Activated naive CD4-positive, alpha-beta T cell treated with anti-CD3 and anti-CD28 coated beads for 36 hours (primary cell): ENCODE data around the gene CALHM3. TPM values are rescaled to one million over a fixed set of nuclear protein-coding genes. Genes with fewer than 3 reads are reported as not detected.
A peak's percentile ranks its signal among the peaks of the same experiment; 100 is the strongest.

Experiments
- CTCF ChIA-PET: fragments of 350-600 bp; sonication (Branson Sonifier 250); formaldehyde crosslinking; loops from one replicate; lab custom pipeline; 2021; ENCODE audit warnings: antibody characterized with exemption; lab: Charles Lee
- DNase-seq: peaks from one replicate; pipeline ENCODE4 v3.0.0-alpha.2; 2020
- H3K27ac Mint-ChIP-seq: one replicate; pipeline ENCODE4 v1.8.0; 2021; ENCODE audit warnings: mild to moderate bottlenecking, mixed read lengths
- H3K27me3 Mint-ChIP-seq: one replicate; pipeline ENCODE4 v1.8.0; 2021; ENCODE audit warnings: low read depth, mixed read lengths
- H3K36me3 Mint-ChIP-seq: one replicate; pipeline ENCODE4 v1.8.0; 2021; ENCODE audit warnings: low read depth, mixed read lengths
- H3K4me1 Mint-ChIP-seq: one replicate; pipeline ENCODE4 v1.8.0; 2021; ENCODE audit warnings: low read depth, mixed read lengths
- H3K4me3 Mint-ChIP-seq: one replicate; pipeline ENCODE4 v1.8.0; 2021; ENCODE audit warnings: mild to moderate bottlenecking, moderate library complexity, mixed read lengths
- H3K9me3 Mint-ChIP-seq: one replicate; pipeline ENCODE4 v1.8.0; 2021; ENCODE audit warnings: mixed read lengths
- intact Hi-C: fragments of 100-400 bp; cut with micrococcal nuclease; formaldehyde crosslinking; loops from one replicate; pipeline ENCODE4 v1.15.1; 2023
- total RNA-seq, 2 experiments: library from RNA; stranded (reverse); gene quantifications; one replicate each; pipeline ENCODE4 v1.2.3, GENCODE V29; 2021

Gene CALHM3
- total RNA-seq, 2 experiments from 2014 or later: not detected

GRCh38 chr10:103451831-103452505, 27.1 kb downstream of the CALHM3 start, which contains the start of gene CALHM2:
CALHM2 (minus strand) TSS chr10:103452370; CDS start chr10:103449941, 2,429 bp downstream.
- CTCF ChIA-PET: interaction anchor here (0.6 to 1.4 kb wide), 8 partner anchors 25 to 483 kb away, joined by 3 to 4 read pairs (median 3); no protein-coding TSS in a partner anchor
- intact Hi-C loops: loop anchor here (1.0 to 2.0 kb wide), 3 partner anchors 19 to 55 kb away; partner anchors contain the start of genes ATP5MK and PDCD11

GRCh38 chr10:103451091-103451813, 27.8 kb downstream of the CALHM3 start:
- peak; percentile 67 for DNase-seq
- intact Hi-C loops: loop anchor here (2.0 kb wide), 1 partner anchor 54 kb away; the partner anchor contains the start of genes ATP5MK and PDCD11
- peak overlapping the region; percentile 36 for H3K27ac Mint-ChIP-seq
- H3K9me3 Mint-ChIP-seq: no peaks in the 10 kb centered on the region
- H3K36me3 Mint-ChIP-seq: peaks cover 10% of the 10 kb centered on the region
- peak overlapping the region; percentile 80 for H3K4me3 Mint-ChIP-seq
- CTCF ChIA-PET: interaction anchor here (0.6 to 1.4 kb wide), 6 partner anchors 32 to 482 kb away, joined by 3 to 4 read pairs (median 3); no protein-coding TSS in a partner anchor
- H3K4me1 Mint-ChIP-seq: peaks cover 35% of the 10 kb centered on the region
- no peaks in the 10 kb centered on the region for H3K27me3 Mint-ChIP-seq

More at GRCh38 chr10:103451831-103452505, 27.1 kb downstream of the CALHM3 start, which contains the start of gene CALHM2:
- Mint-ChIP-seq H3K9me3 (no peaks in the 10 kb centered on the region), H3K27ac (no peak within 1 kb of the TSS), H3K4me1 (peaks cover 35% of the 10 kb centered on the region), H3K36me3 (peaks cover 7% of the 10 kb centered on the region), H3K4me3 (peak within 1 kb of the TSS; percentile 80), H3K27me3 (no peaks in the 10 kb centered on the region)
- DNase-seq: peak; percentile 73

- Mint-ChIP-seq H3K27ac (no peak overlapping the region), H3K36me3 (peaks cover 13% of the 10 kb centered on the region), H3K4me3 (no peak overlapping the region), H3K9me3 (no peaks in the 10 kb centered on the region), H3K27me3 (no peaks in the 10 kb centered on the region), H3K4me1 (peaks cover 35% of the 10 kb centered on the region)
- DNase-seq: no peak
- CTCF ChIA-PET: no interaction called here
- intact Hi-C loops: loop anchor here (2.0 kb wide), 1 partner anchor 53 kb away; the partner anchor contains the start of genes ATP5MK and PDCD11
Observed at GRCh38 chr10:103450201-103450695, 28.8 kb downstream of the CALHM3 start.

- intact Hi-C loops: loop anchor here (2.0 kb wide), 1 partner anchor 53 kb away; the partner anchor contains the start of genes ATP5MK and PDCD11
- CTCF ChIA-PET: interaction anchor here (0.6 kb wide), 1 partner anchor 81 kb away, joined by 4 read pairs; no protein-coding TSS in a partner anchor
- H3K4me1 Mint-ChIP-seq: peaks cover 35% of the 10 kb centered on the region
Observed at GRCh38 chr10:103449208-103450144, 29.6 kb downstream of the CALHM3 start.

GRCh38 chr10:103448746-103449145, 30.3 kb downstream of the CALHM3 start:
- Mint-ChIP-seq H3K27ac (peak overlapping the region; percentile 9), H3K4me3 (no peak overlapping the region), H3K36me3 (peaks cover 23% of the 10 kb centered on the region), H3K9me3 (no peaks in the 10 kb centered on the region), H3K4me1 (peaks cover 35% of the 10 kb centered on the region), H3K27me3 (no peaks in the 10 kb centered on the region)
- CTCF ChIA-PET: interaction anchor here (0.6 kb wide), 1 partner anchor 80 kb away, joined by 4 read pairs; no protein-coding TSS in a partner anchor
- intact Hi-C loops: no loop called here
- no peak for DNase-seq

More at GRCh38 chr10:103449208-103450144, 29.6 kb downstream of the CALHM3 start:
- H3K9me3 Mint-ChIP-seq: no peaks in the 10 kb centered on the region
- no peak overlapping the region for H3K4me3 Mint-ChIP-seq
- H3K27ac Mint-ChIP-seq: no peak overlapping the region
- no peak for DNase-seq
- no peaks in the 10 kb centered on the region for H3K27me3 Mint-ChIP-seq
- peaks cover 17% of the 10 kb centered on the region for H3K36me3 Mint-ChIP-seq

GRCh38 chr10:103447187-103447586, 31.9 kb downstream of the CALHM3 start:
- no peak overlapping the region for H3K27ac Mint-ChIP-seq

GRCh38 chr10:103445767-103446567, 33.1 kb downstream of the CALHM3 start:
- H3K9me3 Mint-ChIP-seq: no peaks in the 10 kb centered on the region
- intact Hi-C loops: no loop called here
- no peak for DNase-seq
- no peak overlapping the region for H3K4me3 Mint-ChIP-seq
- H3K4me1 Mint-ChIP-seq: peaks cover 23% of the 10 kb centered on the region
- H3K27ac Mint-ChIP-seq: no peak overlapping the region
- no peaks in the 10 kb centered on the region for H3K27me3 Mint-ChIP-seq
- peaks cover 35% of the 10 kb centered on the region for H3K36me3 Mint-ChIP-seq
- CTCF ChIA-PET: no interaction called here

More at GRCh38 chr10:103447187-103447586, 31.9 kb downstream of the CALHM3 start:
- peaks cover 28% of the 10 kb centered on the region for H3K4me1 Mint-ChIP-seq
- intact Hi-C loops: no loop called here
- no peaks in the 10 kb centered on the region for H3K27me3 Mint-ChIP-seq
- H3K4me3 Mint-ChIP-seq: no peak overlapping the region
- CTCF ChIA-PET: no interaction called here
- no peaks in the 10 kb centered on the region for H3K9me3 Mint-ChIP-seq
- H3K36me3 Mint-ChIP-seq: peaks cover 28% of the 10 kb centered on the region
- DNase-seq: no peak

- intact Hi-C loops: no loop called here
- Mint-ChIP-seq H3K27ac (no peak overlapping the region), H3K9me3 (no peaks in the 10 kb centered on the region), H3K36me3 (peaks cover 38% of the 10 kb centered on the region), H3K4me3 (no peak overlapping the region), H3K4me1 (peaks cover 17% of the 10 kb centered on the region), H3K27me3 (no peaks in the 10 kb centered on the region)
- CTCF ChIA-PET: no interaction called here
- DNase-seq: no peak
Observed at GRCh38 chr10:103445366-103445765, 33.7 kb downstream of the CALHM3 start.

GRCh38 chr10:103444478-103444877, 34.6 kb downstream of the CALHM3 start:
- peaks cover 12% of the 10 kb centered on the region for H3K4me1 Mint-ChIP-seq
- peaks cover 46% of the 10 kb centered on the region for H3K36me3 Mint-ChIP-seq

GRCh38 chr10:103443475-103444185, 35.4 kb downstream of the CALHM3 start:
- DNase-seq: no peak
- CTCF ChIA-PET: interaction anchor here (0.6 to 1.2 kb wide), 2 partner anchors 42 to 589 kb away, joined by 3 read pairs; partner anchors contain the start of gene BORCS7
- H3K4me3 Mint-ChIP-seq: no peak overlapping the region
- intact Hi-C loops: no loop called here
- no peak overlapping the region for H3K27ac Mint-ChIP-seq
- no peaks in the 10 kb centered on the region for H3K9me3 Mint-ChIP-seq
- H3K27me3 Mint-ChIP-seq: no peaks in the 10 kb centered on the region
- H3K4me1 Mint-ChIP-seq: peaks cover 7% of the 10 kb centered on the region
- peaks cover 45% of the 10 kb centered on the region for H3K36me3 Mint-ChIP-seq

More at GRCh38 chr10:103444478-103444877, 34.6 kb downstream of the CALHM3 start:
- no peak overlapping the region for H3K4me3 Mint-ChIP-seq
- DNase-seq: no peak
- no peak overlapping the region for H3K27ac Mint-ChIP-seq
- intact Hi-C loops: no loop called here
- CTCF ChIA-PET: no interaction called here
- H3K27me3 Mint-ChIP-seq: no peaks in the 10 kb centered on the region
- H3K9me3 Mint-ChIP-seq: no peaks in the 10 kb centered on the region
